ENCODE measurements around the gene SRRT.

Gene SRRT, protein sequence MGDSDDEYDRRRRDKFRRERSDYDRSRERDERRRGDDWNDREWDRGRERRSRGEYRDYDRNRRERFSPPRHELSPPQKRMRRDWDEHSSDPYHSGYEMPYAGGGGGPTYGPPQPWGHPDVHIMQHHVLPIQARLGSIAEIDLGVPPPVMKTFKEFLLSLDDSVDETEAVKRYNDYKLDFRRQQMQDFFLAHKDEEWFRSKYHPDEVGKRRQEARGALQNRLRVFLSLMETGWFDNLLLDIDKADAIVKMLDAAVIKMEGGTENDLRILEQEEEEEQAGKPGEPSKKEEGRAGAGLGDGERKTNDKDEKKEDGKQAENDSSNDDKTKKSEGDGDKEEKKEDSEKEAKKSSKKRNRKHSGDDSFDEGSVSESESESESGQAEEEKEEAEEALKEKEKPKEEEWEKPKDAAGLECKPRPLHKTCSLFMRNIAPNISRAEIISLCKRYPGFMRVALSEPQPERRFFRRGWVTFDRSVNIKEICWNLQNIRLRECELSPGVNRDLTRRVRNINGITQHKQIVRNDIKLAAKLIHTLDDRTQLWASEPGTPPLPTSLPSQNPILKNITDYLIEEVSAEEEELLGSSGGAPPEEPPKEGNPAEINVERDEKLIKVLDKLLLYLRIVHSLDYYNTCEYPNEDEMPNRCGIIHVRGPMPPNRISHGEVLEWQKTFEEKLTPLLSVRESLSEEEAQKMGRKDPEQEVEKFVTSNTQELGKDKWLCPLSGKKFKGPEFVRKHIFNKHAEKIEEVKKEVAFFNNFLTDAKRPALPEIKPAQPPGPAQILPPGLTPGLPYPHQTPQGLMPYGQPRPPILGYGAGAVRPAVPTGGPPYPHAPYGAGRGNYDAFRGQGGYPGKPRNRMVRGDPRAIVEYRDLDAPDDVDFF

DNA sequence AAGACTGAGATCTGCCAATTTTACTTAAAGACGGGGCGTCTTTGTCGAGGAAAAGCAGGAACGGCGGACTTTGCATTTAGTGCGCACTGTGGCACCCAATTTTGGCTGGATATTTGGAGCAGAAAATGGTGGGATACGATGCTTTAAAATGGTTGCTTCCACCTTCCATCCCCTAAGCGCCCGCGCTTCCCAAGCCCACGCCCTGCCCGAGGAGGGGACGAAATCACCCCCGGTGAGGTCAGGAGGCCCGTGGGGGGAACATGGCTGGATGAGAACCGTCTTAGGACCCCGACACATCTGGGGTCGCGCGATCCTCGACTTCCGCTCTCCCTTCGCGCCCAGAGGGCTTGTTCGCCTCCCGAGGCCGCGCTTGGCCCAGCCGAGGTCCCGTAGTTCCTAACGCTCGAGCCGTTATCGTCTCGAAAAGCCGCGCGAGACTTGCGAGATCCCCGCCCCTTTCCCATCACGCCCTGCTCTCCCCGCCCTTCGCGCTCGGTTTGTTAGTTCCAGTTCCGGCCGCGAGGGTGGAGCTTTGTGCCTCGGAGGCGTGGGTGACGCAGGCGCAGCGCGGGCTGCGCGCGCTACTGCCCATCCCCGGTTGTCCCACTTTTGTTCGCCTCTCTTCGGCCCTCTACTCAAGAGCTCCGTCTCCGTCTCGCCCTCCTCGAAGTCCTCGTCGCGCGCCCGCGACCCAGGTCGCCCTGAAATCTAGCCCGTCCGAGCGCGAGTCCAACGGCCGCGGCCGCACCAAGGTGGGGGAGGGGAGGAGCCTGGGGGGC is at the start of gene SRRT:
Gene SRRT (plus strand): TSS at position 527 of the 779 bp plus-strand sequence. CDS start 488 bp downstream, outside the sequence.
- DNase-seq, result peak; percentile 98

DNA sequence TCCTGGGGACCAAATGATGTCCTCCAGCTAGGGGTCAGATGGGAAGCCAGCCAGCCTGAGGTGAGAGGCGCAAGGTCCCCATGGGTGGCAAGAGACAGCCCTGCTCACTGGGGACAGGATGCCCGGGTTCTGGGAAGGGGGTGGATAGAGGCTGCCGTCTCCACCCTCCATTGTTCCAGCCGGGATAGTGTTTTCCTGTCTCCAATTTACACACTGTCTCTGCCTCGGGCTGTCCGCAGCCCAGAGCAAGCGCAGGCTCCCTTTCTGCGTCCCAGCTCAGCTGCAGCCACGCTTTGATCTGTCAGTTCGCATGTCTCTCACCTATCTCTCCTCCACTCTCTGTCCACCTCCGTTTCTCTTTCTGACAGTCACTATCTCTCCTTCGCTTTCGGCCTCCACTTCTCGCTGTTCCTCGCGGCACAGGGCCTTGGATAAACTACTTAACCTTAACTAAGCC is 49.7 kb upstream of the SRRT start:
- no peak for DNase-seq

DNA sequence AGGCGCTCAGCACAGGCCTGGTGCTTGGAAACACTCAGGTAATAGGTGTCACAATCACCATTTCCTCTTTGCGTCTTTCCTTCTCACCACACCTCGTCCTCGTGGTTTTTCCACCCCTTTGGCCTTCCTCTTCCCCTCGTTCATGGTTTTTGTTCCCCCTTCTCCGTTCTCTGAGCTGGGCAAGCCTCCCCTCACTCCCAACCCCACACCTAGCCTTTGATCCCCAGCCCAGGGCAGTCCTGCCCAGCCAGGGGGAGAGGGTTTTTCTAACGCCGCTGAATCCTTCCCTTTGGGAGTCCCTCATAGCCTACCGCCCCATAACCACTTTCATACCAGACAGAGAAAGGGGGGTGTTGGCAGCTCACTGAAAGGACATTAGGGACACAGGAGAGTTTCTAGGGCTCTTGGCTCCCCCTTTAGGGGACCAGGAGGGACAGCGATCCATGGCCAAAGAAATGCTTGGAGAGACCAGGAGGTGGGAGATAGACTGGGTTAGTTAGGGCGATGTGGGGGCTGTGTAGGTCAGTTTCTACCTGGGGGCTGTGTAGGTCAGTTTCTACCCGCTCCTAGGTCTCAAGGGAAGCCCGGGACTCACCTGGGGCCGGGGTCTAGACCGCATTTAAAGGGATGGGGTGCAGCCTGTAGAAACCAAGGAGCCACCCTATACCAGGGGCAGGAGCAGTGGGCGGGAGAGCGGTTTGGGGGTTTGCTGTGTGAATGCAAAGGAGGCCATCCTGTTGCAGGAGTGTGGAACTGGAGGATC is 49.0 kb upstream of the SRRT start:
- no peak for DNase-seq

DNA sequence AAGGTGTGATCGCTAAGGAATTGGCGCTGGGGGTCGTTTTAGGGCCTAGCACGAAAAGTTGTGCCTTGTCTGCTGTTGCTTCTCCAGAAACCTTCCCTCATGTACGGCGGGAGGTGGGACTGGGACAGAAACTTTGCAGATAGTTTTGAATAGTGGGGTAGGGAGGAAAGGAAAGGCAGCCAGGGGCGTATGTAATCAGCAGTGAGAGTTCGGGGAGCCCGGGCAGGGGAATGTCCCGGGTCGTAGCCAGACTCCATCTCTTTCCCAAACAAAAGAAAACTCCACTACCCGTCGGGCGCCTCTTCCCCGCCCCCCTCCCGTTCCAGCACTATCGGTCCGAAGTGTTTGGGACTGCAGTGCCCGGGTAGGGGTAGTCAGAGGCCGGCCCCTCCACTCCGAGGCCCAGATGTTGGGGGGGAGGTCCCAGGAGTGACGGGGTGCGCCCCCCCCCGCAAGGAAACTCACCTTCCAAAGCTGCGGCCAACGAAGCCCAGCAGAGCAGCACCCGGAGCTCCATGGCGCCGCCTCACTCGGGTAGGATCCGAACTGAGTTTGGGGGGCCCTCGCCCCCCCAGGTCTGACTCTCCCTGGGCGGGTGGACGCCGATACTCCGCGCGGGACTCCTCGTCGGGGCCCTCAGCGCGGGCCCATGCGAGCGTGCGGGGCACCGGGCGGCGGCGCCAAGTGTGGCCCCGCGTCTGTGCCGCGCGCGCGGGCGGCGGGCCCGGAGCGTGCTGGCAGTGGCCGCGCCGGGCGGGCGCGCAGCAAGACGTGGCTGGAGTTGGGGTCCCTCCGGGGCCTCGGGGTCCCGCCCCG is 48.2 kb upstream of the SRRT start:
- DNase-seq, result no peak

DNA sequence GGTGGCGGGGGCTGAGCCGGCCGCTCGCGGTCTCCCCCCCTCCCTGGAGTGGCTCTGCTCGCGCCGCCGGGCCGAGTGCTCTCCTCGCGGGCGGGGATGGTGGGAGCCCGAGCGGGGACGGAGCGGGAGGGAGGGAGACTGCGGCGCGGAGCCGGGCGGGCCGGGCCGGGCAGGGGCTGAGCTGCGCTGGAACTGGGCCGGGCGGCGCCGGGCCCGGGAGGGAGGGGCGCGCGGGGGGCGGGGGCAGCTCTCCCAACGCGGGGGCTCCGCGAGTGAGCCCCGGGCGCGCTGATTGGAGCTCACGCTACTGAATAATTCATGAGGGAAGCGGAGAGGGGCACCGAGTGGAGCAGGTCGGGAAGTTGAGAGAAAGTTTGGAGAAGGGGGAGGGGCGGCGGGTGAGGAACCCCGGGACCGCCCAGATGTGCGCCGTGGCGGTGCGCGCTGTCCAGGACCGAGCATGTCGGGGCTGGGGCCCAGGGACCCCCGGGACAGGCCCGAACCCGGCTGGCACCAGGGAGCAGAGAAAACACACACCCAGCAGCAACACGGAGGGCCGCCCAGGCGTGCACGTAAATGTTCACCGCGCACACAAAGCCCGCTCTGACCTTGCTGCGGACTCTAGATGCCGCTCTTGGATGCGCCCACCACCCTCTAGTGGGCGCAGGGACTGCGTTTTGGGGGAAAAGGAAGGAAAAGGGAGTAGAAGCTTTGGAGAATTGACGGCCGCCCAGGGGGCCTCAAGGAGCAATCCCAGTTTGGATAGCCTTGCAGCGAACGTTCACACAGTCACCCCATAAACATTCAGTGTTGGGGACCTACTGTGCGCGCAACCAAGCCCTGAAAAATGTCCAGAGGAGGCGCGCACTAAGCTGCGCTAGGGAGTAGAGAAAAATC is 47.3 kb upstream of the SRRT start, which contains the start of gene EPHB4:
Gene EPHB4 (minus strand): TSS at position 194 of the 897 bp plus-strand sequence. CDS start 493 bp downstream, outside the sequence.
- DNase-seq, result no peak

DNA sequence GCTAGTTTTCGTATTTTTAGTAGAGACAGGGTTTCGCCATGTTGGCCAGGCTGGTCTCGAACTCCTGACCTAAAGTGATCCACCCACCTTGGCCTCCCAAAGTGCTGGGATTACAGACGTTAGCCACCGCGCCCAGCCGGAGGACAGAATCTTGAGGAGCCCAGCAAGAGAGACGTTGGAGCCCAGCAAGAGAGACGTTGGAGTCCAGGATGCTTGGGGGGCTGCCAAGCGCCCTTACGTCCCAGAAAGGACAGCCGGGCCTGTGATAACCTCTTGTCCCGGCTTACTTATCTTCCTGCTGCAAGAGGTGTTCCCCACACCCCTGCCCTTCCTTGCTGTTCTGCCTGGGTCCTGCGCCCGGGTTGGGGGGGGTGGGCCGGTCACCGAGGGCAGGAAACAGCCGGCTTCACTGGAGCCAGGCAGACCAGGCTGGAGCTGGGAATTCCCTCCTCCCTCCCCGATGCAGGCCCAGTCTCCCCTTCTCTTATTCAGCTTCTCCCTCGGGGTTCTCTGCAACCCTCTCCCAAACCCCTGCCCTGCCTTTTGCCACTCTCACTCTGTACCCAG is 45.7 kb upstream of the SRRT start:
- no peak for DNase-seq

DNA sequence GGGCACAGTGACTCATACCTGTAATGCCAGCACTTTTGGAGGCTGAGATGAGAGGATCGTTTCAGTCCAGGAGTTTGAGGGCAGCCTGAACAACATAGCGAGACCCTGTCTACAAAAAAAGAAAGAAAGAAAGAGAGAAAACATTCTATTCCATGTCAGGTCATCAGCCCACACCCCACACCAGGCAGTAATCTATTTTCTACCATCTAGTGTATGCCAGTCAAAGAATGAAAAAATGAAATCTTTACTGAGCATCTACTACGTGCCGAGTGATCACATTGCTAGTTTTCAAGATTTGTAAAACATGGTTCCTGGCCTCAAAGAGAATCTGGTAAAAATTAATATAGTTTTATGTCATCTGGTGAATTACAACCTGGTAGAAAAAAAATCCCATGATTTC is 44.5 kb upstream of the SRRT start:
- DNase-seq, result no peak

DNA sequence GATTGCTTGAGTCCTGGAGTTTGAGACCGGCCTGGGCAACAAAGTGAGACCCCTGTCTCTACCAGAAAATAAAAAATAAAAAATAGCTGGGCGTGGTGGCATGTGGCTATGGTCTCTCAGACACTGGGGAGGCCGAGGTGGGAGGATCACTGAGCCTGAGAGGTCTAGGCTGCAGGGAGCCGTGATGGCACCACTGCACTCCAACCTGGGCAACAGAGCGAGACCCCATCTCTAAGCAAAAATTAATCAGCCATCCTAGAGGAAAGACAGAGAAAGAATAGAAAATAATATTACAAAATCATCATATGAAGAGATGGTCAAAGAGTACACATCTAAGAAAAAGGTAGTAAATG is 42.6 kb upstream of the SRRT start:
- DNase-seq, result no peak

DNA sequence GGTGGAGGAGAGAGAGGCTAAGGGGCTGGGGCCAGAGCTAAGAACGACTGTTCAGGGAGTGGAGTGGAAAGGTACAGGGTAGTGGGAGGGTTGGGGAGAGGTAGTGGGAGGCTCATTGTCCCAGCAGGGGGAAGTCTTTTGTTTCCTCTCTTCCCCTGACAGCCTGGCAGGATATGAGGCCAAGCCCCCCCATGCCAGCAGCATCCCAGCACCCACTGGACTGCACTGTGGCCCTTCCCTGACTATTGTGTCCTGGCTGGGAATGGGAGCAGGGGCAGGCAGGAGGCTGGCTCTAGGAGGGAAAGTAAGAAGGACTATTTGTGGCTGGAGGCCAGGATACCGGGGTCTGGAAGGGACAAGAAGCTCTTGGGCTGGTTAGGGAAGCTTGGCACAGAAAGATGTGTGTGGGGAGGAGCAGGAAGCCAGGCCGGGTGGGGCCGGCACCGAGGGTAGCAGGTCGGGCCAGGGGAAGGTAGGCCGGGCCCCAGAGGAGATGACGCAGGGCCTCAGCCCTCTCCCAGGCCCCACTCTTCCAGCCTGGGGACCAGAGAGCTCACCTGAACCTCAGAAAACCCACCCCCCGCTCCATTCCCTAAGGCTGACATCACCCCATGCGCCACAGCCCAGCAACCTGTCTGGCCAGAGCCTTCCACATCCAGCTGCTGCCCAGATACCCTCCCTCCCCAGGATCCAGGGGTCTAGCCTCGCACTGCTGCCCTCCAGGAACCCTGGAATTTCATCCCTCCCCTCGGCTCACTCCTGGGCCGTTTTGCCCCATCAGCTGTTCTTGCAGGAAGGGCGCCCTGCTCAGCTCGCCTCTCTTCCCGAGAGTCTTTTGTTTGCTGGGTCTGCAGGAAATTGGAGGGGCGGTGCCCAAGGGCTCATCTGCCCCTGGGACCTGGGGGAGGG is 38.7 kb upstream of the SRRT start:
- DNase-seq, result no peak

DNA sequence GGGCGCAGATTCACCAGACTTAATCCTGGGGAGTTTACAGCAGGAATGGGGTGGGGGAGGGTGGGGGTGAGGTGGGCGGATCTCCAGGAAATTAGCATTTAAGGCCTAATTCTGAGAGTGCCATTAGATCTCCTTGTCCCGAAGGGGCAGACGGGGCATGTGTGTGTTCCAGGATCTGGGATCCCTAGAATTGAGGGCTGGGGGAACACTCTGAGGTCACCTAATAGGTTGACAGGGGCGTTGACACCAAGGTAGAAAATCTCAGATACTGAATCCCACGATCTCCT is 38.1 kb upstream of the SRRT start:
- no peak for DNase-seq

DNA sequence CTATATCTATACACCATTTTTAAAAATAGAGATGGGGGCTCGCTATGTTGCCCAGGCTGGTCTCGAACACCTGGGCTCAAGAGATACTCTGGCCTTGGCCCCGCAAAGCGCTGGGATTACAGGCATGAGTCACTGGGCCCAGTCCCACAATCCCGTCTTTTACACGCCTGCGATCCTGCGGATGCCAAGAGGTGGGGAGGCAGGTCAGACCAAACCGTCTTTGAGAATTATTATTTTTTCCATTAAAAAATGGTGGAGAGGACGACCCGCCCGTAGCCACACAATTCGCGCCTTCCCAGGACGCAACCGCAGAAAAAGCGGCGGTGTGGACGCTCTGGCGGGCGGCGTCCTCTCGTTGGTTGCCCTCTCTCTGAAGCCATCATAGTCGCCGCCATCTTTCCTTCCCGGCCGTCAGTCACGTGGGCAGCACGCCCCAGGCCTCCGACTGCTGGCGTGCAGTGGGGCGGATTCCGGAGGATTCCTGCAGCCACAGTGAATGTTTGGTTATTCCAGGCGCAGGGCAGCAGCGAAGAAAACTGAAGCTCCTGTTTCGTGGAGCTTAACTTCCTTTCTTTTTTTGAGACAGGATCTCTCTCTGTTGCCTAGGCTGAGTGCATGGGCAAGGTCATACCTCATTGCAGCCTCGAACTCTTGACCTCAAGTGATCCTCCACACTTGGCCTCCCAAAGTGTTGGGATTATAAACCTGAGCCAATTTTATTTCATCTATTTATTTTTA is 37.6 kb upstream of the SRRT start:
- peak; percentile 73 for DNase-seq

DNA sequence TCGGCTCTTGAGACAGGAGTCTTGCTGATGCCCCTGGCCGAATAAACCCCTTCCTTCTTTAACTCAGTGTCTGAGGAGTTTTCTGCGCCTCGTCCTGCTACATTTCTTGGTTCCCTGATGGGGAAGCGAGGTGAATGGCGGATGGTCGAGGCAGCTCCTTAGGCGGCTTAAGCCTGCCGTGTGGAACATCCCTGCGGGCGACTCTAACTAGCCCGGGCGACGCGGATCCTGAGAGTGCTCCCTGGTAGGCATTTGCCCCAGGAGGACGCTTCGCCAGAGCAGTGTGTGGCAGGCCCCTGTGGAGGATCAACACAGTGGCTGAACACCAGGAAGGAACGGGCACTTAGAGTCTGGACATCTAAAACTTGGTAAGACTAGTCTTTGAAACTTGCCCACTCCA is 35.5 kb upstream of the SRRT start:
- DNase-seq, result no peak

DNA sequence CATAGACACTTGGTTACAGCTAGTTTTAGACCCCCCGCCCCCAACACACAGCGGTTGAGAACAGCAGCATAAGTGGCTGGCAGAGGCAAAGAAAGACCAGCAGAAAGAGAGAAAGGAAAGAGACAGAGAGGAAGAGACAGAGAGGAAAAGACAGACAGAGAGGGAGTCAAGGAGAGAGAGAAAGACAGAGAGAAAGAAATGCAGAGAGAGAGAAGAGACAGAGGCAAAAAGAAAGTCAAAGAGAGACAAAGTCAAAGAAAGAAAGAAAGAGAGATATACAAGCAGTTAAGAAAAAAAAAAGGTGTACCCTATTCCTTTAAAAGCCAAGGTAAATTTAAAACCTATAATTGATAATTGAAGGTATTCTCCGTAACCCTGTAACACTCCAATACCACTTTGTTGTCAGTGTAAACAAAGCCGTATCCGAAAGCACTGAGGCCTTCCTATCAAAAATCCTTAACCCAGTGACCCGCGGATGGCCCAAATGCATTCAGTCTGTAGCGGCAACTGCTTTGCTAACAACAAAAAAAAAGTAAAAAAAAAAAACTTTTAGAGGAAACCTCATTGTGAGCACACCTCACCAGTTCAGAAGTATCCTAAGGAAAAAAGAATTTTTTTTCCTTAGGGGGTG is 34.3 kb upstream of the SRRT start:
- no peak for DNase-seq

DNA sequence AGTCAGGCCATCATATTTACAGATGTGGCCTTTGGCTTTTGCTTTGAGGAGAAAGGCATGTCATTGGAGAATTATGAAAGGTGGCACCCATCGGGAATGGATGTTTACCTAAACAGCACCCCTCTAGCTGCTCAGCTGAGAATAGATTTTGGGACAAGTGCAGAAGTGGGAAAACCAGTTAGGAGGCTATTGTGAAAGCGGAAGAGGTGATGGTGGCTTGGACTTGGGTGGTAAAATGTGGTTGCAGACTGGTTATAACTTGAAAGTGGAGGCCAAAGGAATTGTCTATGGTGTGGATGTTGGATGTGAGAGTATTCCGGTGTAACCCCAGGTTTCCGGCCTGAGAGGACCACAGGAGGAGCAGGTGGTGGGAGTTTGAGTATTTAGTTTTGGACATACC is 27.5 kb upstream of the SRRT start:
- no peak for DNase-seq

DNA sequence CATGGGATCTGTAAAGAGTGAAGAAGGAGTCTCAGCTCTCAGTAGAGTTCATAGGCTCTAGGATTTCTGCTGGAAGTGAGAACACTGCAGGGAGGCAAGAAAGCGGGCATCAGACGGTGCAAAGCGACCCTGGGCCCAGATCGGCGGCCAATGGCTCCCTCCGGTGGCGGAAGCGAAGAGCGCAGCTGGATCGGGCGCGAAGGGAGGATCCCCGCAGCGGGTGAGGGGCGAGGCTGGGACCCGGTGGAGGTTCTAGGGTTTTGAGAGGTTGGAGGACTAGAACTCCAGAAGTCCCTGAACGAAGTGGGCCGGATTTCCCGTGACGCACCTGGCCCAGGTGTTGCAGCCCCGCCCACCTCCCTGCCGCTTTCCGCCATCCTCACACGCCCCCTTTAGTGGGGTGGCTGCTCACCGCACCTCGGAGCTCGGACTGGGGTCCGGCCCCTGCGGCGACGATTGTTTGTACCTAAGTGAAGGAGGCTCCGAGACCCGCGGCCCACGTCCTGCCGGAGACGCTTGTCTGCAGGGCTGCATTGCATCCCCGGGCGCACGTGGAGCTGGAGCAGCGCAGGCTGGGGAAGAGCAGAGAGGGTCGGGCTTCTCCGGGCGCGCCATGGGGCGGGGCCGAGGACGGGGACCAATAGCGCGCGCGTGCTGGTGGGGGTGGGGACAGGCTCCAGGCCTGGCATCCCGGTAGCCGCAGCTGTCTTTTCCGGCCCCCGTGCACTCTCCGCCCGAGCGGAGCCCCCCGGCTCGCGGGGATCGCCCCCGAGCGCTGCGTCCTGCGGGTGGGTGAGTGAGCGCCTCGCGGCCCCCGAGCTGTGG is 22.6 kb upstream of the SRRT start, which contains the start of gene SLC12A9:
Gene SLC12A9 (plus strand): TSS at position 666 of the 825 bp plus-strand sequence. CDS start 1,485 bp downstream, outside the sequence.
- peak; percentile 82 for DNase-seq

DNA sequence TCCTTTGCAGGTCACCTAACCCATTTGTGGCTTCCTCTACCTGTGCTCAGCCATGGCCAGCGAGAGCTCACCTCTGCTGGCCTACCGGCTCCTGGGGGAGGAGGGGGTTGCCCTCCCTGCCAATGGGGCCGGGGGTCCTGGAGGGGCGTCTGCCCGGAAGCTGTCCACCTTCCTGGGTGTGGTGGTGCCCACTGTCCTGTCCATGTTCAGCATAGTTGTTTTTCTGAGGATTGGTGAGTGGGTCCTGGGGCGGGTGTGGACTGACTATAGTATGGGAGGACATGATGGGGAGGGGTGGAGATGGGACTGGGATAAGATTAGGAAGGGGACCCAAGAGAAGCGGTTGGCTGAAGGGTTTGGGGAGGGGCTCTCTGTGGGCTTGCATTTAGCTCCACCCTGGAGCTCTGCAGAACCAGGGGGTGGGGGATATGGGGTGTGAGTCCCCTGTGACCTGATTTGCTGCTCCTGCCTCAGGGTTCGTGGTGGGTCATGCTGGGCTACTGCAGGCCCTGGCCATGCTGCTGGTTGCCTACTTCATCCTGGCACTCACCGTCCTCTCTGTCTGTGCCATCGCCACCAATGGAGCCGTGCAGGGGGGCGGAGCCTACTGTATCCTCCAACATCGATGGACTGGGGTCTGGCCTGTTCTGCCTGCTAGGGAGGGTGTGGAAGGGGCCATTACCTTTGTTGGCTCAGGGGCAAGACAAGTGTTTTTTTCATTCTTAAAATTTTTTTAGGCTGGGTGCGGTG is 20.6 kb upstream of the SRRT start:
- DNase-seq, result no peak

Measured in activated CD4-positive, alpha-beta T cell treated with anti-CD3 and anti-CD28 coated beads, Interleukin-2, amount 50 U/mL, for 1 hour (primary cell).